Endothelial cell (in vitro differentiated cells): ENCODE measurements around the gene MGAT5. TPM values are rescaled to one million over a fixed set of nuclear protein-coding genes. Genes with fewer than 3 reads are reported as not detected.

Experiments
- DNase-seq: peaks from one replicate; pipeline ENCODE4 v3.0.0; 2021; ENCODE audit warnings: low spot score
- H3K27ac Mint-ChIP-seq: one replicate; pipeline ENCODE4 v1.8.0; 2021; ENCODE audit warnings: mixed read lengths, inconsistent platforms; ENCODE audit not compliant: unreplicated experiment
- H3K27me3 Mint-ChIP-seq: one replicate; pipeline ENCODE4 v1.8.0; 2021; ENCODE audit warnings: mild to moderate bottlenecking, moderate library complexity, mixed read lengths, inconsistent platforms; ENCODE audit not compliant: unreplicated experiment
- H3K36me3 Mint-ChIP-seq: one replicate; pipeline ENCODE4 v1.8.0; 2021; ENCODE audit warnings: mild to moderate bottlenecking, low read depth, mixed read lengths, inconsistent platforms; ENCODE audit not compliant: unreplicated experiment
- H3K4me1 Mint-ChIP-seq: one replicate; pipeline ENCODE4 v1.8.0; 2021; ENCODE audit warnings: mild to moderate bottlenecking, mixed read lengths, inconsistent platforms; ENCODE audit not compliant: unreplicated experiment
- H3K4me3 Mint-ChIP-seq: one replicate; pipeline ENCODE4 v1.8.0; 2021; ENCODE audit warnings: mild to moderate bottlenecking, mixed read lengths, inconsistent platforms; ENCODE audit not compliant: unreplicated experiment
- H3K9me3 Mint-ChIP-seq: one replicate; pipeline ENCODE4 v1.8.0; 2021; ENCODE audit warnings: mixed read lengths, inconsistent platforms; ENCODE audit not compliant: unreplicated experiment
- CTCF ChIP-seq: fragments of 200-600 bp; sonication (generic); IDR thresholded peaks from one replicate; pipeline ENCODE4 v1.5.0; 2021; ENCODE audit warnings: antibody characterized with exemption; ENCODE audit not compliant: unreplicated experiment
- total RNA-seq: library from RNA; stranded (reverse); fragmentation: NEBNext Ultra II Directional; extraction: Animal tissue kit (Norgen Biotek cat#: 25700); gene quantifications from one replicate; pipeline ENCODE4 v1.2.1, GENCODE V29; 2021; ENCODE audit not compliant: unreplicated experiment

MGAT5 gene
- total RNA-seq, 1 donor from 2014 or later, result 124 TPM

- Mint-ChIP-seq H3K36me3 (peaks cover 27% of the 10 kb centered on the region), H3K27me3 (peaks cover 18% of the 10 kb centered on the region), H3K27ac (no peak overlapping the region), H3K4me3 (no peak overlapping the region), H3K9me3 (no peaks in the 10 kb centered on the region), H3K4me1 (peaks cover 10% of the 10 kb centered on the region)
- DNase-seq, result no peak
- no peak for TF ChIP-seq CTCF
Measured at GRCh38 chr2:134459706-134460406, 206.0 kb downstream of the MGAT5 start.

- Mint-ChIP-seq H3K36me3 (peaks cover 27% of the 10 kb centered on the region), H3K4me1 (peaks cover 10% of the 10 kb centered on the region), H3K27me3 (peaks cover 14% of the 10 kb centered on the region), H3K9me3 (no peaks in the 10 kb centered on the region), H3K4me3 (no peak overlapping the region), H3K27ac (no peak overlapping the region)
- peak; percentile 49 for TF ChIP-seq CTCF
- DNase-seq, result peak; percentile 50
Measured at GRCh38 chr2:134460583-134460998, 206.7 kb downstream of the MGAT5 start.

GRCh38 chr2:134461511-134461910 is 207.6 kb downstream of the MGAT5 start:
- no peak for TF ChIP-seq CTCF
- DNase-seq, result no peak
- Mint-ChIP-seq H3K4me3 (no peak overlapping the region), H3K27ac (peak overlapping the region; percentile 9), H3K4me1 (peaks cover 10% of the 10 kb centered on the region), H3K27me3 (peaks cover 14% of the 10 kb centered on the region), H3K9me3 (no peaks in the 10 kb centered on the region), H3K36me3 (peaks cover 25% of the 10 kb centered on the region)

- TF ChIP-seq CTCF, result no peak
- DNase-seq, result no peak
- Mint-ChIP-seq H3K27me3 (peaks cover 14% of the 10 kb centered on the region), H3K9me3 (no peaks in the 10 kb centered on the region), H3K4me3 (peak overlapping the region; percentile 48), H3K4me1 (peaks cover 10% of the 10 kb centered on the region), H3K36me3 (peaks cover 25% of the 10 kb centered on the region), H3K27ac (peak overlapping the region; percentile 32)
Measured at GRCh38 chr2:134462275-134462674, 208.4 kb downstream of the MGAT5 start.

GRCh38 chr2:134462791-134463698 is 209.2 kb downstream of the MGAT5 start:
- no peak for TF ChIP-seq CTCF
- H3K4me3 Mint-ChIP-seq, result no peak overlapping the region
- peaks cover 12% of the 10 kb centered on the region for H3K27me3 Mint-ChIP-seq
- no peak for DNase-seq
- H3K36me3 Mint-ChIP-seq, result peaks cover 22% of the 10 kb centered on the region
- H3K27ac Mint-ChIP-seq, result peak overlapping the region; percentile 32
- H3K9me3 Mint-ChIP-seq, result no peaks in the 10 kb centered on the region
- peaks cover 10% of the 10 kb centered on the region for H3K4me1 Mint-ChIP-seq
